Neural cell (in vitro differentiated cells): ENCODE data around the gene SYT5.

Experiments
- EZH2 ChIP-seq: fragments of 200-600, 300-800 bp; shearing (Covaris generic), sonication (generic); IDR thresholded peaks from 2 replicates; pipeline ENCODE4 v1.6.1; 2014; ENCODE audit warnings: antibody characterized with exemption, low read length, borderline replicate concordance, mild to moderate bottlenecking; ENCODE audit not compliant: insufficient read depth, poor library complexity, severe bottlenecking
- SMC3 ChIP-seq: fragments of 450-650 bp; conservative IDR thresholded peaks from 2 replicates; pipeline ENCODE4 v1.6.1; 2014; ENCODE audit warnings: antibody characterized with exemption, mild to moderate bottlenecking, moderate library complexity; ENCODE audit not compliant: poor library complexity
- TF ChIP-seq, protein P1 (sequence below): fragments of 450-650 bp; IDR thresholded peaks from 2 replicates; pipeline ENCODE4 v1.5.1; 2014; ENCODE audit warnings: antibody characterized with exemption, mild to moderate bottlenecking, moderate library complexity; ENCODE audit not compliant: poor library complexity, severe bottlenecking
- TF ChIP-seq, protein P2 (sequence below): IDR thresholded peaks from 2 replicates; pipeline ENCODE4 v1.6.1; 2012; ENCODE audit warnings: borderline replicate concordance

DNA sequence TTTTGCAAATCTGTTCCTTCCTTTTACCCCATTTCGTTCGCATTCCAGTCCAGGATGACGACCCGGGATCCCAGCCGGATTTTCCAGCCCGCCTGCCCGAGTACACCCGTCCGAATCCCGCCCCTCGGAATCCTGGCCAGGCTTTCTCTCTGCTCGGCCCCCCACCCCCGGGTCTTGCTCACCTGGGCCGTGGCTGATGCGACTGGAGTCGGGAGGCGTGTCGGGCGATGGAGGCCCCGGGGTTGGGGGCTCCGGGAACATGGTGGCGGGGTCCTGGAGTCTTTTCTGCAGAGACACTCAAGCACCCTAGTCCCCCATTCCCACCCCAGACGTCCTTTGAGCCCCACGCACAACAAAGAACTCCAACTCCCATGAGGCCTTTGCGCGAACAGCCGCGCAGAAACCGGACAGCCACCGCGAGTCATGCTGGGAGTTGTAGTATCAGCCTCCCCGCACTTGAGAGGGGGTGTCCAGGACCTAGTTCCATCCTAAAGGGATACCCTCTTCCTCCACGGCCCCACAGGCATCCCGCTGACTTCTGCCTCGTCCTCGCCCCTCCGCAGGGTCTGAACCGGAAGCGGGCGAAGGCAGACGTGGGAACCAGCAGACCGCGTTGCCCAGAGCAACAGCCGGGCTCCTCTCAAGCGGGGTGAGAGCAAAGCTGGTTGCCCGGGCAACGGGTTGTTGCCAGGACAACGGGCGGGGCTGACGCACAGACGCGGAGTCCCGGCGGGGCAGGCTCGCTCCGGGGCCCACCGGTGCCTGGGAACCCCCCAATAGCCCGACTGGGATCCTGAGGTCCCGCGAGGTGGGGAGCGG is 1.1 kb downstream of the SYT5 start:
- TF ChIP-seq EZH2 = no peak
- TF ChIP-seq, protein P1, sequence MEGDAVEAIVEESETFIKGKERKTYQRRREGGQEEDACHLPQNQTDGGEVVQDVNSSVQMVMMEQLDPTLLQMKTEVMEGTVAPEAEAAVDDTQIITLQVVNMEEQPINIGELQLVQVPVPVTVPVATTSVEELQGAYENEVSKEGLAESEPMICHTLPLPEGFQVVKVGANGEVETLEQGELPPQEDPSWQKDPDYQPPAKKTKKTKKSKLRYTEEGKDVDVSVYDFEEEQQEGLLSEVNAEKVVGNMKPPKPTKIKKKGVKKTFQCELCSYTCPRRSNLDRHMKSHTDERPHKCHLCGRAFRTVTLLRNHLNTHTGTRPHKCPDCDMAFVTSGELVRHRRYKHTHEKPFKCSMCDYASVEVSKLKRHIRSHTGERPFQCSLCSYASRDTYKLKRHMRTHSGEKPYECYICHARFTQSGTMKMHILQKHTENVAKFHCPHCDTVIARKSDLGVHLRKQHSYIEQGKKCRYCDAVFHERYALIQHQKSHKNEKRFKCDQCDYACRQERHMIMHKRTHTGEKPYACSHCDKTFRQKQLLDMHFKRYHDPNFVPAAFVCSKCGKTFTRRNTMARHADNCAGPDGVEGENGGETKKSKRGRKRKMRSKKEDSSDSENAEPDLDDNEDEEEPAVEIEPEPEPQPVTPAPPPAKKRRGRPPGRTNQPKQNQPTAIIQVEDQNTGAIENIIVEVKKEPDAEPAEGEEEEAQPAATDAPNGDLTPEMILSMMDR = no peak
- TF ChIP-seq SMC3 = peak; percentile 53
- TF ChIP-seq, protein P2, sequence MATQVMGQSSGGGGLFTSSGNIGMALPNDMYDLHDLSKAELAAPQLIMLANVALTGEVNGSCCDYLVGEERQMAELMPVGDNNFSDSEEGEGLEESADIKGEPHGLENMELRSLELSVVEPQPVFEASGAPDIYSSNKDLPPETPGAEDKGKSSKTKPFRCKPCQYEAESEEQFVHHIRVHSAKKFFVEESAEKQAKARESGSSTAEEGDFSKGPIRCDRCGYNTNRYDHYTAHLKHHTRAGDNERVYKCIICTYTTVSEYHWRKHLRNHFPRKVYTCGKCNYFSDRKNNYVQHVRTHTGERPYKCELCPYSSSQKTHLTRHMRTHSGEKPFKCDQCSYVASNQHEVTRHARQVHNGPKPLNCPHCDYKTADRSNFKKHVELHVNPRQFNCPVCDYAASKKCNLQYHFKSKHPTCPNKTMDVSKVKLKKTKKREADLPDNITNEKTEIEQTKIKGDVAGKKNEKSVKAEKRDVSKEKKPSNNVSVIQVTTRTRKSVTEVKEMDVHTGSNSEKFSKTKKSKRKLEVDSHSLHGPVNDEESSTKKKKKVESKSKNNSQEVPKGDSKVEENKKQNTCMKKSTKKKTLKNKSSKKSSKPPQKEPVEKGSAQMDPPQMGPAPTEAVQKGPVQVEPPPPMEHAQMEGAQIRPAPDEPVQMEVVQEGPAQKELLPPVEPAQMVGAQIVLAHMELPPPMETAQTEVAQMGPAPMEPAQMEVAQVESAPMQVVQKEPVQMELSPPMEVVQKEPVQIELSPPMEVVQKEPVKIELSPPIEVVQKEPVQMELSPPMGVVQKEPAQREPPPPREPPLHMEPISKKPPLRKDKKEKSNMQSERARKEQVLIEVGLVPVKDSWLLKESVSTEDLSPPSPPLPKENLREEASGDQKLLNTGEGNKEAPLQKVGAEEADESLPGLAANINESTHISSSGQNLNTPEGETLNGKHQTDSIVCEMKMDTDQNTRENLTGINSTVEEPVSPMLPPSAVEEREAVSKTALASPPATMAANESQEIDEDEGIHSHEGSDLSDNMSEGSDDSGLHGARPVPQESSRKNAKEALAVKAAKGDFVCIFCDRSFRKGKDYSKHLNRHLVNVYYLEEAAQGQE = peak; percentile 34
